ENCODE measurements around the gene GRIN2A.

The GRIN2A gene

GRCh38 chr16:10137341-10137740 lies 44.9 kb downstream of the GRIN2A start:
- in situ Hi-C loops (cut with HindIII; ENCODE audit: low sequenced_read_pairs): loop anchor here (5.0 kb wide), 1 partner anchor 70 kb away; no protein-coding TSS in a partner anchor

GRCh38 chr16:10136916-10137315 lies 45.3 kb downstream of the GRIN2A start:
- in situ Hi-C loops (cut with HindIII; ENCODE audit: low sequenced_read_pairs): loop anchor here (5.0 kb wide), 1 partner anchor 70 kb away; no protein-coding TSS in a partner anchor

- in situ Hi-C loops (cut with HindIII; ENCODE audit: low sequenced_read_pairs): no loop called here
These were observed 51.7 kb downstream of the GRIN2A start for GRCh38 chr16:10130538-10130937.

GRCh38 chr16:10128397-10129258 lies 53.6 kb downstream of the GRIN2A start:
- in situ Hi-C loops (cut with HindIII; ENCODE audit: low sequenced_read_pairs): no loop called here

- in situ Hi-C loops (cut with HindIII; ENCODE audit: low sequenced_read_pairs): no loop called here
These were observed 55.5 kb downstream of the GRIN2A start for GRCh38 chr16:10126686-10127085.

- in situ Hi-C loops (cut with HindIII; ENCODE audit: low sequenced_read_pairs): loop anchor here (5.0 kb wide), 1 partner anchor 64 kb away; no protein-coding TSS in a partner anchor
These were observed 59.1 kb downstream of the GRIN2A start for GRCh38 chr16:10123141-10123540.

GRCh38 chr16:10122546-10122945 lies 59.7 kb downstream of the GRIN2A start:
- in situ Hi-C loops (cut with HindIII; ENCODE audit: low sequenced_read_pairs): loop anchor here (5.0 kb wide), 1 partner anchor 65 kb away; no protein-coding TSS in a partner anchor

GRCh38 chr16:10121897-10122425 lies 60.3 kb downstream of the GRIN2A start:
- in situ Hi-C loops (cut with HindIII; ENCODE audit: low sequenced_read_pairs): loop anchor here (5.0 kb wide), 1 partner anchor 65 kb away; no protein-coding TSS in a partner anchor

- in situ Hi-C loops (cut with HindIII; ENCODE audit: low sequenced_read_pairs): loop anchor here (5.0 kb wide), 1 partner anchor 66 kb away; no protein-coding TSS in a partner anchor
These were observed 60.7 kb downstream of the GRIN2A start for GRCh38 chr16:10121491-10121890.

GRCh38 chr16:10120953-10121352 lies 61.3 kb downstream of the GRIN2A start:
- in situ Hi-C loops (cut with HindIII; ENCODE audit: low sequenced_read_pairs): loop anchor here (5.0 kb wide), 1 partner anchor 66 kb away; no protein-coding TSS in a partner anchor

- in situ Hi-C loops (cut with HindIII; ENCODE audit: low sequenced_read_pairs): no loop called here
These were observed 67.8 kb downstream of the GRIN2A start for GRCh38 chr16:10114409-10114808.

- in situ Hi-C loops (cut with HindIII; ENCODE audit: low sequenced_read_pairs): no loop called here
These were observed 69.0 kb downstream of the GRIN2A start for GRCh38 chr16:10113248-10113647.

GRCh38 chr16:10112021-10112420 lies 70.2 kb downstream of the GRIN2A start:
- in situ Hi-C loops (cut with HindIII; ENCODE audit: low sequenced_read_pairs): no loop called here

GRCh38 chr16:10111156-10111761 lies 71.0 kb downstream of the GRIN2A start:
- in situ Hi-C loops (cut with HindIII; ENCODE audit: low sequenced_read_pairs): no loop called here

- in situ Hi-C loops (cut with HindIII; ENCODE audit: low sequenced_read_pairs): no loop called here
These were observed 71.7 kb downstream of the GRIN2A start for GRCh38 chr16:10110552-10110951.

- in situ Hi-C loops (cut with HindIII; ENCODE audit: low sequenced_read_pairs): no loop called here
These were observed 75.1 kb downstream of the GRIN2A start for GRCh38 chr16:10107081-10107480.

GRCh38 chr16:10103700-10104099 lies 78.5 kb downstream of the GRIN2A start:
- in situ Hi-C loops (cut with HindIII; ENCODE audit: low sequenced_read_pairs): no loop called here

GRCh38 chr16:10103118-10103517 lies 79.1 kb downstream of the GRIN2A start:
- in situ Hi-C loops (cut with HindIII; ENCODE audit: low sequenced_read_pairs): no loop called here

- in situ Hi-C loops (cut with HindIII; ENCODE audit: low sequenced_read_pairs): no loop called here
These were observed 81.4 kb downstream of the GRIN2A start for GRCh38 chr16:10100829-10101228.

- in situ Hi-C loops (cut with HindIII; ENCODE audit: low sequenced_read_pairs): no loop called here
These were observed 83.2 kb downstream of the GRIN2A start for GRCh38 chr16:10098991-10099390.

GRCh38 chr16:10097271-10097670 lies 85.0 kb downstream of the GRIN2A start:
- in situ Hi-C loops (cut with HindIII; ENCODE audit: low sequenced_read_pairs): no loop called here

GRCh38 chr16:10093576-10093975 lies 88.7 kb downstream of the GRIN2A start:
- in situ Hi-C loops (cut with HindIII; ENCODE audit: low sequenced_read_pairs): no loop called here

All from endothelial cell of hepatic sinusoid (primary cell).